H1 (cell line): ENCODE data around the gene TMEM63A.

Experiments
- CHD2 ChIP-seq: IDR thresholded peaks from 2 replicates; pipeline ENCODE4 v1.6.1; 2012; ENCODE audit warnings: low read length, improper control_type of control experiment
- CREB1 ChIP-seq: IDR thresholded peaks from 2 replicates; pipeline ENCODE4 v1.6.1; 2012; ENCODE audit warnings: inconsistent platforms
- EP300 ChIP-seq, 2 experiments: IDR thresholded peaks; 1 replicate in 1 of 2; 2 replicates in 1 of 2; pipeline ENCODE4 v1.6.1; 2011 to 2012; ENCODE audit warnings: low read depth in 2 of 2, low read length in 2 of 2, mild to moderate bottlenecking in 2 of 2, borderline replicate concordance in 1 of 2, inconsistent platforms in 1 of 2, moderate library complexity in 1 of 2
- EZH2 ChIP-seq: fragments of 200-600 bp; sonication (generic); IDR thresholded peaks from 2 replicates; pipeline ENCODE4 v1.7.1; 2012; ENCODE audit warnings: low read depth, mild to moderate bottlenecking, moderate library complexity, low read length, inconsistent platforms; ENCODE audit not compliant: severe bottlenecking
- GABPA ChIP-seq: IDR thresholded peaks from 2 replicates; pipeline ENCODE4 v1.6.1; 2011; ENCODE audit warnings: mild to moderate bottlenecking, low read length, moderate library complexity, borderline replicate concordance; ENCODE audit not compliant: insufficient read depth
- POLR2A ChIP-seq, 2 experiments: IDR thresholded peaks; 1 replicate in 1 of 2; 2 replicates in 1 of 2; pipeline ENCODE4 v1.6.1; 2011; ENCODE audit warnings: low read depth in 2 of 2, low read length in 2 of 2, mild to moderate bottlenecking in 2 of 2; ENCODE audit errors: control extremely low read depth in 1 of 2
- POLR2AphosphoS5 ChIP-seq: IDR thresholded peaks from 2 replicates; pipeline ENCODE4 v1.6.1; 2011; ENCODE audit warnings: low read depth, low read length
- RAD21 ChIP-seq, 2 experiments: IDR thresholded peaks in 1 of 2; conservative IDR thresholded peaks in 1 of 2; 2 replicates each; pipeline ENCODE4 v1.6.1; 2011; ENCODE audit warnings: low read depth in 2 of 2, low read length in 2 of 2, improper control_type of control experiment in 1 of 2, inconsistent platforms in 1 of 2, mild to moderate bottlenecking in 1 of 2, moderate library complexity in 1 of 2
- TAF1 ChIP-seq: IDR thresholded peaks from 2 replicates; pipeline ENCODE4 v1.6.1; 2011; ENCODE audit warnings: mild to moderate bottlenecking, low read depth, low read length
- TBP ChIP-seq: IDR thresholded peaks from 2 replicates; pipeline ENCODE4 v1.6.1; 2011; ENCODE audit warnings: low read depth, low read length, improper control_type of control experiment
- TF ChIP-seq, protein P1 (sequence below), 3 experiments: IDR thresholded peaks; 1 replicate in 2 of 3; 2 replicates in 1 of 3; pipeline versions ENCODE4 v1.5.1 to v1.6.1; 2011; ENCODE audit warnings: low read length in 3 of 3, mild to moderate bottlenecking in 3 of 3, inconsistent platforms in 2 of 3, low read depth in 1 of 3, moderate library complexity in 1 of 3; ENCODE audit not compliant: insufficient read depth in 1 of 3; ENCODE audit errors: control extremely low read depth in 1 of 3
- TF ChIP-seq, protein P2 (sequence below): IDR thresholded peaks from 2 replicates; pipeline ENCODE4 v1.6.1; 2012; ENCODE audit warnings: low read length, inconsistent platforms

GRCh38 chr1:225886159-225887029 lies 4.2 kb upstream of the TMEM63A start:
- TF ChIP-seq EZH2: no peak
- TF ChIP-seq, protein P1, sequence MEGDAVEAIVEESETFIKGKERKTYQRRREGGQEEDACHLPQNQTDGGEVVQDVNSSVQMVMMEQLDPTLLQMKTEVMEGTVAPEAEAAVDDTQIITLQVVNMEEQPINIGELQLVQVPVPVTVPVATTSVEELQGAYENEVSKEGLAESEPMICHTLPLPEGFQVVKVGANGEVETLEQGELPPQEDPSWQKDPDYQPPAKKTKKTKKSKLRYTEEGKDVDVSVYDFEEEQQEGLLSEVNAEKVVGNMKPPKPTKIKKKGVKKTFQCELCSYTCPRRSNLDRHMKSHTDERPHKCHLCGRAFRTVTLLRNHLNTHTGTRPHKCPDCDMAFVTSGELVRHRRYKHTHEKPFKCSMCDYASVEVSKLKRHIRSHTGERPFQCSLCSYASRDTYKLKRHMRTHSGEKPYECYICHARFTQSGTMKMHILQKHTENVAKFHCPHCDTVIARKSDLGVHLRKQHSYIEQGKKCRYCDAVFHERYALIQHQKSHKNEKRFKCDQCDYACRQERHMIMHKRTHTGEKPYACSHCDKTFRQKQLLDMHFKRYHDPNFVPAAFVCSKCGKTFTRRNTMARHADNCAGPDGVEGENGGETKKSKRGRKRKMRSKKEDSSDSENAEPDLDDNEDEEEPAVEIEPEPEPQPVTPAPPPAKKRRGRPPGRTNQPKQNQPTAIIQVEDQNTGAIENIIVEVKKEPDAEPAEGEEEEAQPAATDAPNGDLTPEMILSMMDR (IDR thresholded peaks at IDR 0.05; ENCODE audit: control extremely low read depth in 1 of 3, insufficient read depth in 1 of 3, low read depth in 1 of 3, low read length in 3 of 3): no peak
- no peak for TF ChIP-seq CREB1
- TF ChIP-seq TAF1: no peak
- TF ChIP-seq GABPA: no peak
- no peak for TF ChIP-seq CHD2
- no peak for TF ChIP-seq POLR2A (IDR thresholded peaks at IDR 0.05; ENCODE audit: control extremely low read depth in 1 of 2, low read depth in 2 of 2, low read length in 2 of 2)
- no peak for TF ChIP-seq EP300 (IDR thresholded peaks at IDR 0.05; ENCODE audit: borderline replicate concordance in 1 of 2, low read depth in 2 of 2, low read length in 2 of 2)
- TF ChIP-seq TBP: no peak
- TF ChIP-seq POLR2AphosphoS5: no peak
- TF ChIP-seq, protein P2, sequence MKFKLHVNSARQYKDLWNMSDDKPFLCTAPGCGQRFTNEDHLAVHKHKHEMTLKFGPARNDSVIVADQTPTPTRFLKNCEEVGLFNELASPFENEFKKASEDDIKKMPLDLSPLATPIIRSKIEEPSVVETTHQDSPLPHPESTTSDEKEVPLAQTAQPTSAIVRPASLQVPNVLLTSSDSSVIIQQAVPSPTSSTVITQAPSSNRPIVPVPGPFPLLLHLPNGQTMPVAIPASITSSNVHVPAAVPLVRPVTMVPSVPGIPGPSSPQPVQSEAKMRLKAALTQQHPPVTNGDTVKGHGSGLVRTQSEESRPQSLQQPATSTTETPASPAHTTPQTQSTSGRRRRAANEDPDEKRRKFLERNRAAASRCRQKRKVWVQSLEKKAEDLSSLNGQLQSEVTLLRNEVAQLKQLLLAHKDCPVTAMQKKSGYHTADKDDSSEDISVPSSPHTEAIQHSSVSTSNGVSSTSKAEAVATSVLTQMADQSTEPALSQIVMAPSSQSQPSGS: no peak
- TF ChIP-seq RAD21 (IDR thresholded peaks at IDR 0.05 in 1 of 2, conservative IDR thresholded peaks at IDR 0.05 in 1 of 2; ENCODE audit: low read depth in 2 of 2, low read length in 2 of 2): no peak
